WTC11 (cell line): ENCODE results near the gene AP5Z1. TPM values are rescaled to one million over a fixed set of nuclear protein-coding genes. Genes with fewer than 3 reads are reported as not detected.

Experiments used
- ATAC-seq: fragments of 200-7000 bp; cut with Tn5 transposase; 2 replicates; pipeline ENCODE4 v1.10.0; 2021; ENCODE audit warnings: mild to moderate bottlenecking, moderate library complexity
- CTCF ChIA-PET: fragments of 300-600 bp; sonication (Branson Sonifier 250); formaldehyde crosslinking; loops from one replicate; lab custom pipeline; 2021; ENCODE audit warnings: antibody characterized with exemption; lab: Charles Lee
- POLR2A ChIA-PET: fragments of 350-600 bp; sonication (Branson Sonifier 250); formaldehyde crosslinking; loops from one replicate; lab custom pipeline; 2021; ENCODE audit warnings: antibody characterized with exemption; lab: Charles Lee
- DNase-seq: peaks from one replicate; pipeline ENCODE4 v3.0.0; 2021; ENCODE audit warnings: low spot score
- H3K27ac Mint-ChIP-seq: 2 replicates; pipeline ENCODE4 v1.8.0; 2021; ENCODE audit warnings: mixed read lengths
- H3K27me3 Mint-ChIP-seq: 2 replicates; pipeline ENCODE4 v1.8.0; 2021; ENCODE audit warnings: low read depth, mild to moderate bottlenecking, moderate library complexity, mixed read lengths
- H3K36me3 Mint-ChIP-seq: 2 replicates; pipeline ENCODE4 v1.8.0; 2021; ENCODE audit warnings: mixed read lengths
- H3K4me1 Mint-ChIP-seq: 2 replicates; pipeline ENCODE4 v1.8.0; 2022; ENCODE audit warnings: mixed read lengths
- H3K4me3 Mint-ChIP-seq: 2 replicates; pipeline ENCODE4 v1.8.0; 2021; ENCODE audit warnings: mild to moderate bottlenecking, moderate library complexity, mixed read lengths
- H3K9me3 Mint-ChIP-seq: 2 replicates; pipeline ENCODE4 v1.8.0; 2021; ENCODE audit warnings: mixed read lengths
- CREB1 ChIP-seq: sonication (generic); formaldehyde crosslinking; IDR thresholded peaks from 2 replicates; pipeline ENCODE4 v1.8.0; 2023; ENCODE audit warnings: mild to moderate bottlenecking, missing genetic modification reagents
- E2F1 ChIP-seq: sonication (generic); formaldehyde crosslinking; IDR thresholded peaks from 2 replicates; pipeline ENCODE4 v1.8.0; 2022; ENCODE audit warnings: mild to moderate bottlenecking, missing genetic modification reagents
- ERG ChIP-seq: fragments of 250-450 bp; sonication (Bioruptor Pico); IDR thresholded peaks from 2 replicates; pipeline ENCODE4 v1.8.0; 2021; ENCODE audit warnings: mild to moderate bottlenecking
- FOXK1 ChIP-seq: sonication (generic); formaldehyde crosslinking; IDR thresholded peaks from 2 replicates; pipeline ENCODE4 v1.8.0; 2022; ENCODE audit warnings: mild to moderate bottlenecking, moderate library complexity, missing genetic modification reagents
- FOXP1 ChIP-seq: sonication (generic); formaldehyde crosslinking; IDR thresholded peaks from 2 replicates; pipeline ENCODE4 v1.8.0; 2022; ENCODE audit warnings: missing genetic modification reagents, mild to moderate bottlenecking, moderate library complexity, borderline replicate concordance
- GTF2I ChIP-seq: fragments of 250-450 bp; sonication (Bioruptor Pico); conservative IDR thresholded peaks from 2 replicates; pipeline ENCODE4 v1.4.0; 2021; ENCODE audit warnings: mild to moderate bottlenecking
- IRF1 ChIP-seq: sonication (generic); formaldehyde crosslinking; IDR thresholded peaks from 2 replicates; pipeline ENCODE4 v1.8.0; 2023; ENCODE audit warnings: missing genetic modification reagents
- IRF2 ChIP-seq: sonication (generic); formaldehyde crosslinking; IDR thresholded peaks from 2 replicates; pipeline ENCODE4 v1.8.0; 2022; ENCODE audit warnings: low read depth, missing genetic modification reagents, borderline replicate concordance
- MXD4 ChIP-seq: fragments of 250-450 bp; sonication (Bioruptor Pico); IDR thresholded peaks from 2 replicates; pipeline ENCODE4 v1.8.0; 2021; ENCODE audit warnings: mild to moderate bottlenecking, moderate library complexity, borderline replicate concordance
- NFATC4 ChIP-seq: fragments of 250-450 bp; sonication (Bioruptor Pico); IDR thresholded peaks from 2 replicates; pipeline ENCODE4 v1.9.0; 2021; ENCODE audit warnings: mild to moderate bottlenecking
- NFYB ChIP-seq: sonication (generic); formaldehyde crosslinking; conservative IDR thresholded peaks from 2 replicates; pipeline ENCODE4 v1.8.0; 2022; ENCODE audit warnings: low read depth, missing genetic modification reagents
- NR2C2 ChIP-seq: sonication (generic); formaldehyde crosslinking; IDR thresholded peaks from 2 replicates; pipeline ENCODE4 v1.8.0; 2022; ENCODE audit warnings: mild to moderate bottlenecking, missing genetic modification reagents
- PRRX2 ChIP-seq: fragments of 250-450 bp; sonication (Bioruptor Pico); IDR thresholded peaks from 2 replicates; pipeline ENCODE4 v1.8.0; 2021; ENCODE audit warnings: mild to moderate bottlenecking
- RELA ChIP-seq: sonication (generic); formaldehyde crosslinking; IDR thresholded peaks from 2 replicates; pipeline ENCODE4 v1.8.1; 2022; ENCODE audit warnings: missing genetic modification reagents, mild to moderate bottlenecking, borderline replicate concordance
- SOX15 ChIP-seq: fragments of 250-450 bp; sonication (Bioruptor Pico); IDR thresholded peaks from 2 replicates; pipeline ENCODE4 v1.9.0; 2021; ENCODE audit warnings: mild to moderate bottlenecking
- ZMAT4 ChIP-seq: fragments of 250-450 bp; sonication (Bioruptor Pico); IDR thresholded peaks from 2 replicates; pipeline ENCODE4 v1.9.0; 2021; ENCODE audit warnings: mild to moderate bottlenecking
- ZNF121 ChIP-seq: sonication (generic); formaldehyde crosslinking; IDR thresholded peaks from 2 replicates; pipeline ENCODE4 v1.8.0; 2023; ENCODE audit warnings: missing genetic modification reagents
- ZNF317 ChIP-seq: sonication (generic); formaldehyde crosslinking; IDR thresholded peaks from 2 replicates; pipeline ENCODE4 v1.8.1; 2023; ENCODE audit warnings: low read depth, mild to moderate bottlenecking, moderate library complexity, missing genetic modification reagents, borderline replicate concordance
- ZNF416 ChIP-seq: fragments of 250-450 bp; sonication (Bioruptor Pico); IDR thresholded peaks from 2 replicates; pipeline ENCODE4 v1.9.0; 2021; ENCODE audit warnings: mild to moderate bottlenecking, inconsistent platforms
- ZNF423 ChIP-seq: fragments of 250-450 bp; sonication (Bioruptor Pico); IDR thresholded peaks from 2 replicates; pipeline ENCODE4 v2.1.2; 2022; ENCODE audit warnings: mild to moderate bottlenecking, moderate library complexity
- ZNF671 ChIP-seq: fragments of 250-450 bp; sonication (Bioruptor Pico); IDR thresholded peaks from 2 replicates; pipeline ENCODE4 v1.8.0; 2021; ENCODE audit warnings: mild to moderate bottlenecking
- total RNA-seq: library from RNA; stranded (reverse); gene quantifications from 3 replicates; pipeline ENCODE4 v1.2.3, GENCODE V29; 2021

AP5Z1 gene
- total RNA-seq, 1 experiment from 2014 or later, result 29.4 TPM

GRCh38 chr7:4747746-4748145, 27.7 kb upstream of the AP5Z1 start:
- TF ChIP-seq NFATC4 (CRISPR knock-in tag) (no peak), ZNF671 (CRISPR knock-in tag) (no peak), RELA (CRISPR knock-in tag) (no peak), CREB1 (CRISPR knock-in tag) (no peak), IRF1 (CRISPR knock-in tag) (no peak), NR2C2 (CRISPR knock-in tag) (no peak), ZNF121 (CRISPR knock-in tag) (no peak), MXD4 (CRISPR knock-in tag) (no peak), SOX15 (no peak), E2F1 (CRISPR knock-in tag) (no peak), ZMAT4 (CRISPR knock-in tag) (no peak), ZNF317 (no peak), FOXK1 (CRISPR knock-in tag) (no peak)
- ChIA-PET CTCF (no interaction called here), POLR2A (no interaction called here)
- H3K27ac Mint-ChIP-seq, result no peak overlapping the region
- peaks cover 23% of the 10 kb centered on the region for H3K4me1 Mint-ChIP-seq
- peaks cover 39% of the 10 kb centered on the region for H3K27me3 Mint-ChIP-seq
- H3K4me3 Mint-ChIP-seq, result no peak overlapping the region
- ATAC-seq, result no peak
- DNase-seq, result no peak
- H3K36me3 Mint-ChIP-seq, result peaks cover 12% of the 10 kb centered on the region
- no peaks in the 10 kb centered on the region for H3K9me3 Mint-ChIP-seq

GRCh38 chr7:4748231-4748681, 27.2 kb upstream of the AP5Z1 start:
- ChIA-PET CTCF (no interaction called here), POLR2A (no interaction called here)

GRCh38 chr7:4749363-4749762, 26.1 kb upstream of the AP5Z1 start:
- Mint-ChIP-seq H3K27me3 (peaks cover 23% of the 10 kb centered on the region), H3K4me1 (peaks cover 13% of the 10 kb centered on the region), H3K36me3 (peaks cover 12% of the 10 kb centered on the region), H3K27ac (no peak overlapping the region), H3K9me3 (no peaks in the 10 kb centered on the region), H3K4me3 (no peak overlapping the region)
- ATAC-seq, result no peak
- ChIA-PET CTCF (interaction anchor here (2.4 kb wide), 1 partner anchor 43 kb away, joined by 8 read pairs; no protein-coding TSS in a partner anchor), POLR2A (no interaction called here)
- no peak for DNase-seq
- TF ChIP-seq PRRX2 (CRISPR knock-in tag), result no peak
- no peak for TF ChIP-seq ERG (CRISPR knock-in tag)
- no peak for TF ChIP-seq NFYB
- TF ChIP-seq IRF2 (CRISPR knock-in tag), result no peak
- TF ChIP-seq FOXP1 (CRISPR knock-in tag), result no peak
- TF ChIP-seq, all 79 proteins: peak for 0

More at GRCh38 chr7:4748231-4748681, 27.2 kb upstream of the AP5Z1 start:
- no peak for TF ChIP-seq GTF2I (CRISPR knock-in tag)
- Mint-ChIP-seq H3K36me3 (peaks cover 12% of the 10 kb centered on the region), H3K9me3 (no peaks in the 10 kb centered on the region), H3K4me1 (peaks cover 23% of the 10 kb centered on the region), H3K27me3 (peaks cover 34% of the 10 kb centered on the region), H3K27ac (no peak overlapping the region), H3K4me3 (no peak overlapping the region)
- ATAC-seq (no peak), DNase-seq (no peak)

- Mint-ChIP-seq H3K36me3 (peaks cover 14% of the 10 kb centered on the region), H3K4me3 (no peak overlapping the region), H3K9me3 (no peaks in the 10 kb centered on the region), H3K27ac (no peak overlapping the region), H3K27me3 (peaks cover 21% of the 10 kb centered on the region), H3K4me1 (peaks cover 9% of the 10 kb centered on the region)
- ChIA-PET POLR2A (no interaction called here), CTCF (interaction anchor here (2.4 kb wide), 1 partner anchor 43 kb away, joined by 8 read pairs; no protein-coding TSS in a partner anchor)
- ATAC-seq (no peak), DNase-seq (no peak)
- TF ChIP-seq ZNF423 (CRISPR knock-in tag) (no peak), ZNF416 (CRISPR knock-in tag) (no peak)
Measured at GRCh38 chr7:4749798-4750197, 25.6 kb upstream of the AP5Z1 start.
